Dermis blood vessel endothelial cell (primary cell): ENCODE results near the gene GABRQ. TPM values are rescaled to one million over a fixed set of nuclear protein-coding genes. Genes with fewer than 3 reads are reported as not detected.
"Not testable (repeated sequence)": the region's sequence is repeated elsewhere in the genome, so short reads cannot be mapped to it uniquely, and the experiment has no call there.

ENCODE experiments used
- DNase-seq: peaks from one replicate; pipeline ENCODE4 v3.0.0; 2010
- total RNA-seq: library from RNA; depleted of rRNA; stranded (reverse); fragments of >200 nt; gene quantifications from 2 replicates; pipeline ENCODE4 v1.2.3, GENCODE V29; 2014

The GABRQ gene
- total RNA-seq, 1 donor from 2014 or later = not detected

DNA sequence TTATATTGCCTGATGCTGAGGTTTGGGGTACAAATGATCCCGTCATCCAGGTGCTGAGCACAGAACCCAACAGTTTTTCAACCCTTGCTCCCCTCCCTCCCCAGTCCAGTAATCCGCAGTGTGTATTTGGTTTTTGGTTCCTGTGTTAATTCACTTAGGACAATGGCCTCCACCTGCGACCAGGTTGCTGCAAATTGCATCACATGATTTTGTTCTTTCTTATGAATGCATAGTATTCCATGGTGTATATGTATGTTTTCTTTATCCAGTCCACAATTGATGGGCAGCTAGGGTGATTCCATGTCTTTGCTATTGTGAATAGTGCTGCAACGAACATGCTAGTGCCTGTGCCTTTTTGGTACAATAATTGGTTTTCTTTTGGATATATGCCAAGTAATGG lies 25.4 kb downstream of the GABRQ start:
- no peak for DNase-seq

GRCh38 chrX:152674135-152674534 lies 36.4 kb downstream of the GABRQ start:
- no peak for DNase-seq

DNA sequence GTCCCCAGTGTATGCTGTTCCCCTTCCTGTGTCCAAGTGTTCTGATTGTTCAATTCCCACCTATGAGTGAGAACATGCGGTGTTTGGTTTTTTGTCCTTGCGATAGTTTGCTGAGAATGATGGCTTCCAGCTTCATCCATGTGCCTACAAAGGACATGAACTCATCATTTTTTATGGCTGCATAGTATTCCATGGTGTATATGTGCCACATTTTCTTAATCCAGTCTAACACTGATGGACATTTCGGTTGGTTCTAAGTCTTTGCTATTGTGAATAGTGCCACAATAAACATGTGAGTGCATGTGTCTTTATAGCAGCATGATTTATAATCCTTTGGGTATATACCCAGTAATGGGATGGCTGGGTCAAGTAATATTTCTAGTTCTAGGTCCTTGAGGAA lies 37.0 kb downstream of the GABRQ start:
- not testable (repeated sequence) for DNase-seq

DNA sequence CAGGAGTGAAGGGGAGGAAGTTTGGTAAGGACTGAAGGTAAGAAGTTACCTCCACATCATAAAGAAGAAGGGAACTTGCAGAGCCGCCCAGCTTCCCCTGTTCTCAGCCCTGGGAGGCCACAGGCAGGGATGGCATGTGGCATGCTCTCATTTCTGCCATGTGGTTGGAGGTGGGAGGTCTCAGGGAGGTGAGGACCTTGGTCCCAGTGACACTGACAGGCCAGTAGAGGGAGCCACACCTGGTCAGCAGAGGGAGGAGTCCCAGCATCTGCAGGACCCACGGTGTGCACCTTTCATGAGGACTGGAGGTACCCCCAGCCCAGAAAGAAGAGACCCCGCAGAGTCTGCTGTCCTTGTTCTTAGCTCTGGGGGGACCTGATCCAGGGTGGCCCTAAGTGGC lies 43.3 kb downstream of the GABRQ start:
- DNase-seq = not testable (repeated sequence)

- DNase-seq = not testable (repeated sequence)
Observed at GRCh38 chrX:152697952-152698931, 60.5 kb downstream of the GABRQ start, which contains the start of gene MAGEA3. Gene MAGEA3 (plus strand): TSS chrX:152698794. CDS start chrX:152700833, 2,039 bp downstream.

DNA sequence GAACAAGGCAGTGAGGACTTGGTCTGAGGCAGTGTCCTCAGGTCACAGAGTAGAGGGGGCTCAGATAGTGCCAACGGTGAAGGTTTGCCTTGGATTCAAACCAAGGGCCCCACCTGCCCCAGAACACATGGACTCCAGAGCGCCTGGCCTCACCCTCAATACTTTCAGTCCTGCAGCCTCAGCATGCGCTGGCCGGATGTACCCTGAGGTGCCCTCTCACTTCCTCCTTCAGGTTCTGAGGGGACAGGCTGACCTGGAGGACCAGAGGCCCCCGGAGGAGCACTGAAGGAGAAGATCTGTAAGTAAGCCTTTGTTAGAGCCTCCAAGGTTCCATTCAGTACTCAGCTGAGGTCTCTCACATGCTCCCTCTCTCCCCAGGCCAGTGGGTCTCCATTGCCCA lies 62.7 kb downstream of the GABRQ start:
- DNase-seq = not testable (repeated sequence)

DNA sequence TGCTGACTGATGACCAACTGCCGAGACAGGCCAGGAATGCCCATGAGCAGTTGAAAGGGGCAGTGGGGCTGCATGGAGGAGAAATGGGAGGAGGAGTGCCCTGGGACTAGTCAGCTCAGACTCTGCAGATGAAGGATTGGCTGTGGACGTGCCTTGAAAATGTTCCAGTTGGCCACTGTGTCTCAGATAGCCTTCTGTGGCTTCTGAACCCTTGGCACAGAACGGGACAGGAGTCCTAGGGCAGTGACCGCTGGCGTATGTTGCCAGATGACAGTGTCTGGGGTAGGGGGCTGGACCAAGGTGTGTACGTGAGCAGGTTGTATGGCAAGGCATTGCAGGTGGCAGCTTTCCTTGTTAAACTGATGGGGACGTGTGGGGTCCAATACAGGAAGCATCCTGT lies 68.8 kb downstream of the GABRQ start:
- not testable (repeated sequence) for DNase-seq

Other genes starting within 250 kb of the GABRQ start
- gene GABRA3, start 186.6 kb upstream of the GABRQ start, total RNA-seq = 0.17 TPM in 1 of 2 replicates, not detected in the other
- gene MAGEA3, start 60.9 kb downstream of the GABRQ start, total RNA-seq = not detected in 2 replicates
- gene CSAG2, start 71.4 kb downstream of the GABRQ start, total RNA-seq = not detected in 2 replicates
- gene MAGEA2B, start 76.7 kb downstream of the GABRQ start, total RNA-seq = not detected in 2 replicates
- not detected in 2 replicates for gene CSAG1, start 95.8 kb downstream of the GABRQ start, total RNA-seq
- not detected in 2 replicates for gene MAGEA12, start 95.9 kb downstream of the GABRQ start, total RNA-seq
- not detected in 2 replicates for gene MAGEA2, start 115.9 kb downstream of the GABRQ start, total RNA-seq
- gene CSAG3, start 121.3 kb downstream of the GABRQ start, total RNA-seq = not detected in 2 replicates
- gene MAGEA6, start 131.8 kb downstream of the GABRQ start, total RNA-seq = not detected in 2 replicates
- 23.3 and 25.2 TPM in 2 replicates for gene CETN2, start 192.9 kb downstream of the GABRQ start, total RNA-seq
- gene NSDHL, start 193.2 kb downstream of the GABRQ start, total RNA-seq = 16.0 and 28.4 TPM in 2 replicates